ENCODE results near the gene NEDD4.

NEDD4 gene

DNA sequence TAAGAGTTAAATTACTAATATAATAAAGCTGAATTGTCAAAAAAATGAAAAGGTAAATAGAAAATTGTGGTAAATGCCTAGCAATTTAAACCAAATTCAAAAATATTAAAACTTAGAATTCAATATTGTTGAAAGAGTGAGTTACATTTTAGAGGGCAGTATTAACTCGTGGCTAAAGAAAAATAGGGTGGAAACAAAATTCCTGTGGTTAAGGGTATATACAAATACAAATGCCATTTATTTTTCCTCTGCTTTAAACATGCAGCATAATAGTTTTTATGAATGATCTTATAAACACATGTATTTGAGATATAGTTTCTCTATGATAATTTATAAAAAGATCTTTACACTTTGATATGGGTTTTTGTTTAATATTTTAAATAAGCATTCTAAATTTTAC lies 79.0 kb downstream of the NEDD4 start:
- no peak for DNase-seq (ENCODE audit: low spot score)

DNA sequence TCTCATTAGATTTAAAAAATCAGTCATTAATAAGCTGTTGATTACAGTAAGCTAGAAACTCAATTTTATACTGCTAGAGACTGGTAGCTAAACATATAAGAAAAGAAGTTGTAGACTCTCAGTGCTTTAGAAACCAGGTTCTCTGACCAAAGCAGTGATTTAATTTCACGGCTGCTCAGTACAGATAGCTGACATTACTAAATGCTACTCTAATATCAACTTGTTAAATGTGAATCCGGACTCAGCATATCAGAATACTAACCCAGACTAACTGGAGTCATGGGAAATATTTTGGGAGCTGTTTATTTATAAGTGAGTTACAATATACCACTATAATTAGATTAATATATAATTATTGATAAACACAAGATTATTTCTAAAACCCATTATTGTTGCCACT lies 80.4 kb downstream of the NEDD4 start:
- no peak overlapping the region for H3K4me3 Mint-ChIP-seq
- no peak overlapping the region for H3K27ac Mint-ChIP-seq
- no peaks in the 10 kb centered on the region for H3K36me3 Mint-ChIP-seq (ENCODE audit: low read depth)
- H3K27me3 Mint-ChIP-seq (ENCODE audit: low read depth) = no peaks in the 10 kb centered on the region
- no peaks in the 10 kb centered on the region for H3K9me3 Mint-ChIP-seq
- no peak for DNase-seq (ENCODE audit: low spot score)
- H3K4me1 Mint-ChIP-seq (ENCODE audit: low read depth) = no peaks in the 10 kb centered on the region

More for the DNA sequence above, 79.0 kb downstream of the NEDD4 start:
- H3K27me3 Mint-ChIP-seq (ENCODE audit: low read depth) = no peaks in the 10 kb centered on the region
- H3K4me1 Mint-ChIP-seq (ENCODE audit: low read depth) = no peaks in the 10 kb centered on the region
- H3K36me3 Mint-ChIP-seq (ENCODE audit: low read depth) = no peaks in the 10 kb centered on the region
- no peak overlapping the region for H3K4me3 Mint-ChIP-seq
- no peaks in the 10 kb centered on the region for H3K9me3 Mint-ChIP-seq
- no peak overlapping the region for H3K27ac Mint-ChIP-seq

DNA sequence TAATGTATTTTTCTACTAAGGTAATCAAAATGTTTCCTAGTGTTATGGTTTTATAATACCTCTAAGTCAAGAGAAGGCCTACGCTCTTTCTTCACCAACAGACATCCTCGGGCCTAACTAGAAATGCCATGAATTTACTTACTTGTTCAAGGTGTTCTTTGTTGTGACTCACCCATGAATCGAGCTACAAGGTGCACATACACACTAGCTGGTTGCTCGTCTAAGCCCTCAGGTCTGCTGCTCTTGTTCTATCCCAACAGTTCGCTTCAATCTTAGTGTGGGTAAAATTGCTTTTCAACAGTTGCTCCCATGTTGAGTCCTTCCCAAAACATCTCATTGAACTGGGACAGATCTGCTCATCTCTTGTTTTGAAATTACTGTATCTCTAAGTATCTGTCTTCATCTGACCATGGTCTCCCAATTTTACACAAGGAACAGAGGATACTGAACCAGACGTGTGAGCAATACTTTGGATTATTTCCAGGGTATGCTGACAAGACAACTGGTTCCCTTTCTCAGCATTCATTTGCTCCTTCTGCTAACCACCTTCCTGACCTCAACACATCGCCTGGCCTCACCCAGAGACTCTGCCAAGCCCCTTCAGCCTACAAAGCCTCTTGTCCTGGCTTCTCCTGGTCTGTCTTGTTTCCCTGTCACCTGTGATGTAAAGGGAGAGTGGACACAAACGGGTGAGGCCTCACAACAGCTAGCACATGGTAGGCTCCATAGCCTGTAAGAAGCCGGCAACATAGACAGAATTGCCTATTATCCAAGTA lies 84.2 kb downstream of the NEDD4 start:
- Mint-ChIP-seq H3K27ac (no peak overlapping the region), H3K4me1 (ENCODE audit: low read depth) (no peaks in the 10 kb centered on the region), H3K4me3 (no peak overlapping the region), H3K36me3 (ENCODE audit: low read depth) (no peaks in the 10 kb centered on the region), H3K9me3 (no peaks in the 10 kb centered on the region), H3K27me3 (ENCODE audit: low read depth) (no peaks in the 10 kb centered on the region)
- DNase-seq (ENCODE audit: low spot score) = no peak

DNA sequence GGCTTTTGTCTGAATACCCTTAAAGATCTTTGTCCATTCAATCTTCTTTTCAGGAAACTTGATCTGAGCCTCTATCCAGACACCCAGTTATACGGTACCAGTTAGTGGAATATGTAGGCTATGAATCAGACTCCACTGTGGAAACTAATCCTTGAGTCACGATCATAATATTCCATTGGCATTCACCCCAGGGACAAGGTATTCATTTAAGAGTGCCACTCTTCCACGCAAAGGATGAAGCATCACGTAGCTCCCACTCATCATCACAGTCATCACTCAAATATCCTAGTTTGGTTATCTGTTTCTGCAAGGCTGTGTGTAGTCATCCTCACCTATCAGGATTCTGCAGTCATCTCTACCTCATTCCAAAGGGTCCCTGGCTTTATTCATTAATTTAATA lies 85.6 kb downstream of the NEDD4 start:
- no peak for DNase-seq (ENCODE audit: low spot score)
- no peaks in the 10 kb centered on the region for H3K4me1 Mint-ChIP-seq (ENCODE audit: low read depth)
- H3K4me3 Mint-ChIP-seq = no peak overlapping the region

DNA sequence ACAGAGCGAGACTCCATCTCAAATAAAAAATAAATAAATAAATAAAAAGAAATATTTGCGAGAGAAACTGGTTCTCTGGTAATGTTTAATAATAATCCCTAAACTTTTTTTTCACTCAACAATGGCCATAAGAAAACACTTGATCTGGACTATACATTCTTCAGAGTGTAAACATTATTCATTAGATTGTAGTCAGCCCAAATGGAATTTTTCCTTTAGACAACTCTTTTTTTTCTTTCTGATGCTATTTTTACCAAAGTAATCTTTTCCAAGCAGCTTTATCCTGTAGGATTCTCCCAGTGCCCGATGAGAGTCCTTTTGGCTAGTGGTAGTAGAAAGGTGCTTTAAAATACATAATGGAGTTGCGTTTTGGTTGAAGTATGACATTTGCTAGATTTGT lies 90.4 kb downstream of the NEDD4 start:
- H3K4me1 Mint-ChIP-seq (ENCODE audit: low read depth) = no peaks in the 10 kb centered on the region
- H3K4me3 Mint-ChIP-seq = no peak overlapping the region
- no peaks in the 10 kb centered on the region for H3K36me3 Mint-ChIP-seq (ENCODE audit: low read depth)
- DNase-seq (ENCODE audit: low spot score) = no peak
- no peaks in the 10 kb centered on the region for H3K27me3 Mint-ChIP-seq (ENCODE audit: low read depth)
- no peak overlapping the region for H3K27ac Mint-ChIP-seq
- H3K9me3 Mint-ChIP-seq = no peaks in the 10 kb centered on the region

More for the DNA sequence above, 85.6 kb downstream of the NEDD4 start:
- H3K36me3 Mint-ChIP-seq (ENCODE audit: low read depth) = no peaks in the 10 kb centered on the region
- no peaks in the 10 kb centered on the region for H3K27me3 Mint-ChIP-seq (ENCODE audit: low read depth)
- H3K27ac Mint-ChIP-seq = no peak overlapping the region
- H3K9me3 Mint-ChIP-seq = no peaks in the 10 kb centered on the region

DNA sequence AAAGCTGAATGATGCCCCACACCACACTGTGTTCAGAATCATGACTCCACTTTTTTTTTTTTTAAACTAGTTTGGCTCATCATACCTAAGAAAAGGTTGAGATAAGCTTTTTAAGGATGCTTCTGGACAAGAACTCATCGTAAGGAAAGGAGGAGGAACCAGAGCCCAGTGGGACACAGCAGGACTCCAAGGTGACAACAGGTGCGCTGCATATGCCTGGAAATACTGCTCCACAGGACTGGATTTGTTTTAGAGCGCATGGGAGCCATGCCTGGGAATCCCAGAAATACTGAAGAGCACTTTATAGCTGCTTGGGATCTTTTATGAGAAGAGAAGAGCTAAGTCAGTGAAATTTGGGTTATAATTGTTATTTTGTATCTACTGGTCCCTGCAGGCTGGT lies 93.4 kb downstream of the NEDD4 start:
- no peak overlapping the region for H3K4me3 Mint-ChIP-seq
- no peaks in the 10 kb centered on the region for H3K36me3 Mint-ChIP-seq (ENCODE audit: low read depth)
- DNase-seq (ENCODE audit: low spot score) = no peak
- no peaks in the 10 kb centered on the region for H3K9me3 Mint-ChIP-seq
- H3K27ac Mint-ChIP-seq = no peak overlapping the region
- peaks cover 4% of the 10 kb centered on the region for H3K4me1 Mint-ChIP-seq (ENCODE audit: low read depth)
- no peaks in the 10 kb centered on the region for H3K27me3 Mint-ChIP-seq (ENCODE audit: low read depth)

DNA sequence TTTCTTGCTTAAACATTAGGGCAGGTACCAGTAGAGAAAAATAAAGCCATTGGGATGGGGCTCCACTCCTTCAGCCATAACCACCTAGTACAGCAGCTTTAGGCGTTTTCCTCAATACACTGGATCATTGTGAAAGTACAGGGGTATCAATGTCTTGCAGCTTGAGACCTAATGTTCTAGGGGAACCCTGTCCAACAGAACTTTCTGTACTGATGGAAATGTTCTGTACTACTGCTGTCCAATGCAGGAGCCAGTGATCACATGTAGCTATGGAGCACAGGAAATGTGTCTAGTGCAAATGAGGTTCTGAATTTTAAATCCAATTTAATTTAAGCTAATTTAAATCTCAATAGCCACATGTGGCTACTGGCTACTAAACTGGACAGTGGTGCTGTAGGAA lies 93.9 kb downstream of the NEDD4 start:
- Mint-ChIP-seq H3K4me3 (no peak overlapping the region), H3K9me3 (no peaks in the 10 kb centered on the region), H3K4me1 (ENCODE audit: low read depth) (peaks cover 4% of the 10 kb centered on the region), H3K27me3 (ENCODE audit: low read depth) (no peaks in the 10 kb centered on the region), H3K27ac (no peak overlapping the region), H3K36me3 (ENCODE audit: low read depth) (no peaks in the 10 kb centered on the region)
- DNase-seq (ENCODE audit: low spot score) = no peak

DNA sequence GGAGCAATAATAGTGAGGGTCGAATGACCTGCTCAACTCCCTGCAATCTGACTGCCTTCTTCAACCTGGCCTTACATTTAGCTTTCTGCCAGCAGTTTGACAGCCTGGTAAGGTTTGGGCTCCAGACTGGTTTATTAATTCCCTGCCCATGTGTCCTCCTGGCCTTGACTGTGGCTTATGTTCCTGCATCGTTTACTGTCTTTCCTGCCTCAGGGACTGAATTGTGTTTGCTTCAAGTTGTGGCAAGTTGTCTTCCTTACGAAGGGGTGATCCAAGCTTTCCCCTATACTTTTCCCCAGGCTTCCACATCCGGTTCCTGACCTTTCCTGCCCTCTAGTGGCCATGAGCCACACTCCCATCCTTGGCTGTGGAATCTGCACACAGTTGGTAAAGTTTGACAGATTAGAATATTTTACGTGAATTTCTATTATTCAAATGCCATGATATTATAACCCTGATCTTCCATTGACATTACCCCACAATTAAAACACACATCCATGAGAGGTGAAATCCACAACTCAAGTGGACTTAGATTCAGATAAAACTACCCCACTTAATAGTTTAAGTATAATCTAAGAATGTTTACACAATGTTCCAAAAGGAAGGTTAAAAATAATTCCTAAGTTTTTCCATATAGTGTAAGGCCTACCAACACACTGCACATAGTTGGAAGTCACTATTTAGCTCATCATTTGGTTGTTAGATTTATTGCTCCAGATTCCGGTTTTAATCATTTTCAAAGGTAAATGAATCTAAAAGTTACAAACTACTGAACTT lies 95.7 kb downstream of the NEDD4 start:
- H3K27me3 Mint-ChIP-seq (ENCODE audit: low read depth) = peaks cover 2% of the 10 kb centered on the region
- no peak overlapping the region for H3K4me3 Mint-ChIP-seq
- DNase-seq (ENCODE audit: low spot score) = no peak
- no peaks in the 10 kb centered on the region for H3K36me3 Mint-ChIP-seq (ENCODE audit: low read depth)
- H3K9me3 Mint-ChIP-seq = no peaks in the 10 kb centered on the region
- H3K4me1 Mint-ChIP-seq (ENCODE audit: low read depth) = peaks cover 4% of the 10 kb centered on the region
- H3K27ac Mint-ChIP-seq = no peak overlapping the region

DNA sequence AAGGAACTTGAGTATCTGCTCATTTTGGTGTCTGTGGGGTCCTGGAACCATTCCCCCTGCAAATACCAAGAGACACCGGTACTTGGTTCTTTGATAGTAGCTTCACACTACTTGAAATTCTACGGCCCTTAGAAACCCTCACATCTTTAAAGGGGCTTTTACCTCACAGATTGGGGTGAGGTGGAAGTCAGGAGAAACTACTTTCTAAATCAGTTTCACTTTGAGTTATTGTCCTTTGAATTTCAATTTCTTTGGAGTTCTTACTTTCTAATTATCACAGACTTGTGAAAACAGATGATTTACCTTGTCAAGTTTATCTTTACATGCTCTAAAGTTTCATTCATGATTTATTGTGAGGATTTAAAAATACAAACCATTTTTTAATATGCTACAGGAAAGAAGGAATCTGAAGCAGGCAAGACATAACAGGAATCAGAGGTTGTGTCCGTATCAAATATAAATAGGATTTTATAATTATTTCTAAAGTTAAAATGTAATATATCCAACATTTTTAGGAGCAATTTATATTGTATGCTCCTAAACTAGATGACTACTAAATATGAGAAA lies 98.9 kb downstream of the NEDD4 start:
- H3K36me3 Mint-ChIP-seq (ENCODE audit: low read depth) = no peaks in the 10 kb centered on the region
- peaks cover 5% of the 10 kb centered on the region for H3K27me3 Mint-ChIP-seq (ENCODE audit: low read depth)
- H3K4me3 Mint-ChIP-seq = no peak overlapping the region
- H3K9me3 Mint-ChIP-seq = no peaks in the 10 kb centered on the region
- no peak for DNase-seq (ENCODE audit: low spot score)
- peaks cover 4% of the 10 kb centered on the region for H3K4me1 Mint-ChIP-seq (ENCODE audit: low read depth)
- H3K27ac Mint-ChIP-seq = no peak overlapping the region

DNA sequence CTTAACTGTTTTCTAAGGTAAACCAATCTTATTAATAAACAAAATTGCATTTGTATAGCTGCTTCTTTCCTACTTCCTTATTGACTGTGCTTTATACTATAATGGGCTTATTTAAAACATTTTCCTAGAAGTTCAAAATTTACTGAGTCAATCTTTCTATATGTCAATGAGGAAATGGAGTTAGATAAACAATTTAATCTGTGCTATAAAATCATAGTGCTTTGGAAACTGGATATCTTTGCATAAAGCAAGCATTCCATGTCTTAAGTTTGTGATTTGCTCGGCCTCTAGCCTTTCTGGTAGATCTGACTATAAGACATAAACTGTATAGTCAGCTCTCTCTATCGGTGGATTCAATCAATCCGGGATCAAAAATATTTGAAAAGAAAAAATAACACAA lies 99.6 kb downstream of the NEDD4 start:
- H3K4me1 Mint-ChIP-seq (ENCODE audit: low read depth) = peaks cover 4% of the 10 kb centered on the region
- no peak overlapping the region for H3K4me3 Mint-ChIP-seq
- H3K9me3 Mint-ChIP-seq = no peaks in the 10 kb centered on the region
- H3K27me3 Mint-ChIP-seq (ENCODE audit: low read depth) = peaks cover 11% of the 10 kb centered on the region
- H3K27ac Mint-ChIP-seq = no peak overlapping the region
- DNase-seq (ENCODE audit: low spot score) = no peak
- no peaks in the 10 kb centered on the region for H3K36me3 Mint-ChIP-seq (ENCODE audit: low read depth)

DNA sequence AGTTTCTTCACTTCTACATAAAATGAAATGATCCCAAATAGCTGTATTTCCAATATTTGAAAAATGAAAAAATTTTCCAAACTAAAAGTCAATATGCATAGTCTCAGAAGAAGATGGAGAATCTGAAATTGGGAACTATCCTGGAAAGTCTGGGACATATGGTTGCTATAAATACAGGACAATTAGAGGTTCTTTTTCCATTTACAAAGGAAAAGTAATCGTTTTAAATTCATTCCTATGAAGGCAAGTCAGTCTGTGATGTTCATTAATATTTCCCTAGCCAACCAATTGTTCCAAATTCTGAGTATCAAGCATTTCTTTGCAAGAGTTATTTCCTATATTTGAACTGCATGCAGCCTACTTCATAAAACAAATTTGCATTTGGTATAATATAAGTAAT lies 102.2 kb downstream of the NEDD4 start:
- no peaks in the 10 kb centered on the region for H3K36me3 Mint-ChIP-seq (ENCODE audit: low read depth)
- H3K9me3 Mint-ChIP-seq = no peaks in the 10 kb centered on the region
- peaks cover 14% of the 10 kb centered on the region for H3K27me3 Mint-ChIP-seq (ENCODE audit: low read depth)
- peaks cover 4% of the 10 kb centered on the region for H3K4me1 Mint-ChIP-seq (ENCODE audit: low read depth)
- DNase-seq (ENCODE audit: low spot score) = no peak
- no peak overlapping the region for H3K27ac Mint-ChIP-seq
- no peak overlapping the region for H3K4me3 Mint-ChIP-seq

DNA sequence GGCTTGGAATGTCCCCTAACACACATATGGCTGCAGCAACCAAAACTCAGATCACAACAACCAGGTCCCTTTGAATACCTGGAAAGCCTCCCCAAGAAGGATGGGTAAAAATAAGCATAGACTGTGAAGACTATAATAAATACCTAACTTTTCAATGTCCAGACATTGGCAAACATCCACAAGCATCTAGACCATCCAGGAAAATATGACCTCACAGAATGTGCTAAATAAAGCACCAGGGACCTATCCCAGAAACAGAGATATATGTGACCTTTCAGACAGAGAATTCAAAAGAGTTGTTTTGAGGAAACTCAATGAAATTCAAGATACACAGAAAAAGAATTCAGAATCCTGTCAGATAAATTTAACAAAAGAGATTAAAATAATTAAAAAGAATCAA lies 109.2 kb downstream of the NEDD4 start:
- Mint-ChIP-seq H3K27me3 (ENCODE audit: low read depth) (peaks cover 8% of the 10 kb centered on the region), H3K27ac (no peak overlapping the region), H3K4me3 (no peak overlapping the region), H3K4me1 (ENCODE audit: low read depth) (no peaks in the 10 kb centered on the region), H3K36me3 (ENCODE audit: low read depth) (no peaks in the 10 kb centered on the region), H3K9me3 (no peaks in the 10 kb centered on the region)
- no peak for DNase-seq (ENCODE audit: low spot score)

DNA sequence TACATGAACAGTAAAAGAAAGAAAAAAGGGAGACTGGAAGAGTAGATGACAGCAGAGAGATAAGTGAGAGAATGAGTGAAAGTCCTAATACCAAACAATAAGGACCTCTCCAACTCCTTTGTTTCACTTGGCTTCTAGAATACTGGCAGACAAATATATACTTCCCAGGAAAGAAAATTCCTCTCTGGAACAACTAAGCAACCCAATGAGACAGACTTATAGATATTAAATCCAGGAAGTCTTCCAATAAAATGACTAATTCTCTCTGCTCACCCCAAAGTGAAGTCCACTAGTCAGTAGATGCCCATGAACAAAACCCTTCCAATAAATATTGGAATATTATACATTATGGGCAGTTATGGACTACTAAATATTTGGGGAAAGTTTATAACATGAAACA lies 114.2 kb downstream of the NEDD4 start:
- no peaks in the 10 kb centered on the region for H3K4me1 Mint-ChIP-seq (ENCODE audit: low read depth)
- H3K4me3 Mint-ChIP-seq = no peak overlapping the region
- no peak overlapping the region for H3K27ac Mint-ChIP-seq
- H3K36me3 Mint-ChIP-seq (ENCODE audit: low read depth) = no peaks in the 10 kb centered on the region
- DNase-seq (ENCODE audit: low spot score) = no peak
- no peaks in the 10 kb centered on the region for H3K9me3 Mint-ChIP-seq
- no peaks in the 10 kb centered on the region for H3K27me3 Mint-ChIP-seq (ENCODE audit: low read depth)

DNA sequence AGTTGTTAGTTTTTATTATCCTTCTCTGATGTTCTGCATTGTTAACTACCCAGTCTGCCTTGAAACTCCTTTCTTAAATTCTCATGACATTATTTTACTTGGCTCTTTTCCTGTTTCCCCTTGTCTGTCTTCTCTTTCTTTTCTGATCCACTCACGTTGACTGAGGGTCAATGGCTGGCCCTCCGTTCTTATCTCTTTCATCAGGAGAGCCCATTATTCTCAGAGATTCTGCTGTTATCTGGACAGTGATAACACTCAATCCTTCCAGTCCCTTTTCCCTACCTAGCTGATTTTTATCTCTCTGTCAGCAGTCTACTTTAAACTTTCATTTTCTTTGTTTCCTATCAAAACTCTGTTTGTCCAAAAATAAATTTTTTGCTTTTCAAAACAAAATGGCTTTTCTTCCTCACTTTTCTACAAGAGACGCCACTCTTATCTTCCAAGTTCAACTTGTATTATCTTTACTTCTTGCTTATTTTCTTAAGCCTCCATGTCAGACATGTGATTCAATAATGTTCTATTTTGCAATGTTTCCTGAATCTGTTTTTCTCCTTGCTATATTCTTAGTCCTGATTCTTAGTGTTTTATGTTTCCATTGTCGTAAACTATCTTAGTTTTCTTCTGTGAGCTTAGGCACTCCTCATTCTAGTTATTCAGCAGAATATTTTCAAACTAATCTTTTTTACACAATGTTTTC lies 120.2 kb downstream of the NEDD4 start:
- Mint-ChIP-seq H3K4me1 (ENCODE audit: low read depth) (peaks cover 1% of the 10 kb centered on the region), H3K27me3 (ENCODE audit: low read depth) (no peaks in the 10 kb centered on the region), H3K36me3 (ENCODE audit: low read depth) (no peaks in the 10 kb centered on the region), H3K4me3 (no peak overlapping the region), H3K27ac (no peak overlapping the region), H3K9me3 (no peaks in the 10 kb centered on the region)
- no peak for DNase-seq (ENCODE audit: low spot score)
